Measurements from ENCODE around the gene IP6K1.

DNA sequence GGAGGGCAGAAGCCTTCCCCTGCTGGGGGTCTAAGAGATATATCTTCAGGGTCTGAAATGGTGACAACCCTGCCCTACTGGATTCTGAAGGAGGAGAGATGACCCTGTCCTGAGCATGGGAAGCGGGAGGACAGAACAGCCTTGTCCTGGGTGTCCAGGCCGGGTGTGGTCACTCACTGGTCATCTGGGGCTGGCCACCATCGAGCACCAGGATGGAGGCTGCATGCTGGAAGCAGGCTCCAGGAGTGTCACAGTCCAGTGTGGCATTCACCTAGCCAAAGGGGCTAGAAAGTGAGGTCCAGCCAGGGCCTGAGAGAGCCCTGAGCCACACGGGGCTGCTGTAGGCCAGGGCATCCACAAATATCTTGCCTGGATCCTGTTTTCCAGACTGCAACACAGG is 8.1 kb upstream of the IP6K1 start:
- no peak for TF ChIP-seq EZH2 (IDR thresholded peaks at IDR 0.05; ENCODE audit: borderline replicate concordance, low read length)
- TF ChIP-seq, protein P1, sequence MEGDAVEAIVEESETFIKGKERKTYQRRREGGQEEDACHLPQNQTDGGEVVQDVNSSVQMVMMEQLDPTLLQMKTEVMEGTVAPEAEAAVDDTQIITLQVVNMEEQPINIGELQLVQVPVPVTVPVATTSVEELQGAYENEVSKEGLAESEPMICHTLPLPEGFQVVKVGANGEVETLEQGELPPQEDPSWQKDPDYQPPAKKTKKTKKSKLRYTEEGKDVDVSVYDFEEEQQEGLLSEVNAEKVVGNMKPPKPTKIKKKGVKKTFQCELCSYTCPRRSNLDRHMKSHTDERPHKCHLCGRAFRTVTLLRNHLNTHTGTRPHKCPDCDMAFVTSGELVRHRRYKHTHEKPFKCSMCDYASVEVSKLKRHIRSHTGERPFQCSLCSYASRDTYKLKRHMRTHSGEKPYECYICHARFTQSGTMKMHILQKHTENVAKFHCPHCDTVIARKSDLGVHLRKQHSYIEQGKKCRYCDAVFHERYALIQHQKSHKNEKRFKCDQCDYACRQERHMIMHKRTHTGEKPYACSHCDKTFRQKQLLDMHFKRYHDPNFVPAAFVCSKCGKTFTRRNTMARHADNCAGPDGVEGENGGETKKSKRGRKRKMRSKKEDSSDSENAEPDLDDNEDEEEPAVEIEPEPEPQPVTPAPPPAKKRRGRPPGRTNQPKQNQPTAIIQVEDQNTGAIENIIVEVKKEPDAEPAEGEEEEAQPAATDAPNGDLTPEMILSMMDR (conservative IDR thresholded peaks at IDR 0.05 in 1 of 2, IDR thresholded peaks at IDR 0.05 in 1 of 2; ENCODE audit: extremely low read depth in 1 of 2, insufficient read depth in 1 of 2, low read depth in 1 of 2, low read length in 2 of 2), result no peak

All from mammary epithelial cell (primary cell).